ENCODE measurements around the gene FRMD4B.

The FRMD4B gene

GRCh38 chr3:69120879-69121464 lies 264.9 kb downstream of the FRMD4B start:
- peak; percentile 77 to 82 for DNase-seq
